Activated naive CD8-positive, alpha-beta T cell treated with anti-CD3 and anti-CD28 coated beads, Interleukin-2, amount 10 ng/mL, durations not matched to agents 7 days and 5 days (primary cell): Measurements from ENCODE around the gene FRMPD2. TPM values are rescaled to one million over a fixed set of nuclear protein-coding genes. Genes with fewer than 3 reads are reported as not detected.
"Not testable (repeated sequence)": the region's sequence is repeated elsewhere in the genome, so short reads cannot be mapped to it uniquely, and the experiment has no call there.

Source experiments
- ATAC-seq: fragments of 150-1000 bp; cut with Tn5 transposase; one replicate; pipeline ENCODE4 v1.10.0; 2021; ENCODE audit warnings: low read depth, moderate library complexity
- POLR2A ChIA-PET: fragments of 350-600 bp; sonication (Branson Sonifier 250); formaldehyde crosslinking; loops from one replicate; lab custom pipeline; 2021; ENCODE audit warnings: antibody characterized with exemption; lab: Charles Lee
- DNase-seq: peaks from one replicate; pipeline ENCODE4 v3.0.0; 2021
- H3K27ac Mint-ChIP-seq: one replicate; pipeline ENCODE4 v1.8.0; 2022; ENCODE audit warnings: mild to moderate bottlenecking, mixed read lengths
- H3K27me3 Mint-ChIP-seq: one replicate; pipeline ENCODE4 v1.8.0; 2022; ENCODE audit warnings: mild to moderate bottlenecking, moderate library complexity, mixed read lengths
- H3K36me3 Mint-ChIP-seq: one replicate; pipeline ENCODE4 v1.8.0; 2021; ENCODE audit warnings: mild to moderate bottlenecking, mixed read lengths
- H3K4me1 Mint-ChIP-seq: one replicate; pipeline ENCODE4 v1.8.0; 2021; ENCODE audit warnings: mixed read lengths
- H3K4me3 Mint-ChIP-seq: one replicate; pipeline ENCODE4 v1.8.0; 2022; ENCODE audit warnings: mild to moderate bottlenecking, moderate library complexity, mixed read lengths
- H3K9me3 Mint-ChIP-seq: one replicate; pipeline ENCODE4 v1.8.0; 2021; ENCODE audit warnings: mixed read lengths
- total RNA-seq, 2 experiments: library from RNA; stranded (reverse); gene quantifications; one replicate each; pipeline ENCODE4 v1.2.3, GENCODE V29; 2021

The FRMPD2 gene
- total RNA-seq, 2 experiments from 2014 or later = not detected

- POLR2A ChIA-PET = no interaction called here
- no peak overlapping the region for H3K4me3 Mint-ChIP-seq
- DNase-seq (no peak), ATAC-seq (no peak)
- no peaks in the 10 kb centered on the region for H3K36me3 Mint-ChIP-seq
- H3K27ac Mint-ChIP-seq = no peak overlapping the region
- no peaks in the 10 kb centered on the region for H3K4me1 Mint-ChIP-seq
- peaks cover 2% of the 10 kb centered on the region for H3K27me3 Mint-ChIP-seq
- H3K9me3 Mint-ChIP-seq = no peaks in the 10 kb centered on the region
Measured at GRCh38 chr10:48253970-48254657, 20.4 kb downstream of the FRMPD2 start.

DNA sequence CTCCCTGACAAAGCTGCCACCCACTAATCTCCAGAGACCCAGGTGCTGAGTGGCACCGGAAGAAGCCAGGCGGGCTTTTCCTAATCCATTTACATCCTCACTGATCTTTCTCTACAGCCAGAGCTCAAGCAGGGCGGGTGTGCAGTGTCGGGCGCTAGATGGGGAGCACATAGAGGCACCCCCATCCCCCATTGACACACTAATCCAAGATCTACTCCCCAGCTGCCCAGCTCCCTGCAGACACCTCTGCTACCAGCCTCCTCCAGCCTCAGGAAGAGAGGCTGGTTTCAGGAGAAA, 22.2 kb downstream of the FRMPD2 start:
- Mint-ChIP-seq H3K4me3 (no peak overlapping the region), H3K27me3 (peaks cover 2% of the 10 kb centered on the region), H3K27ac (no peak overlapping the region), H3K36me3 (no peaks in the 10 kb centered on the region), H3K9me3 (no peaks in the 10 kb centered on the region), H3K4me1 (peaks cover 3% of the 10 kb centered on the region)
- POLR2A ChIA-PET = no interaction called here
- ATAC-seq (no peak), DNase-seq (no peak)

DNA sequence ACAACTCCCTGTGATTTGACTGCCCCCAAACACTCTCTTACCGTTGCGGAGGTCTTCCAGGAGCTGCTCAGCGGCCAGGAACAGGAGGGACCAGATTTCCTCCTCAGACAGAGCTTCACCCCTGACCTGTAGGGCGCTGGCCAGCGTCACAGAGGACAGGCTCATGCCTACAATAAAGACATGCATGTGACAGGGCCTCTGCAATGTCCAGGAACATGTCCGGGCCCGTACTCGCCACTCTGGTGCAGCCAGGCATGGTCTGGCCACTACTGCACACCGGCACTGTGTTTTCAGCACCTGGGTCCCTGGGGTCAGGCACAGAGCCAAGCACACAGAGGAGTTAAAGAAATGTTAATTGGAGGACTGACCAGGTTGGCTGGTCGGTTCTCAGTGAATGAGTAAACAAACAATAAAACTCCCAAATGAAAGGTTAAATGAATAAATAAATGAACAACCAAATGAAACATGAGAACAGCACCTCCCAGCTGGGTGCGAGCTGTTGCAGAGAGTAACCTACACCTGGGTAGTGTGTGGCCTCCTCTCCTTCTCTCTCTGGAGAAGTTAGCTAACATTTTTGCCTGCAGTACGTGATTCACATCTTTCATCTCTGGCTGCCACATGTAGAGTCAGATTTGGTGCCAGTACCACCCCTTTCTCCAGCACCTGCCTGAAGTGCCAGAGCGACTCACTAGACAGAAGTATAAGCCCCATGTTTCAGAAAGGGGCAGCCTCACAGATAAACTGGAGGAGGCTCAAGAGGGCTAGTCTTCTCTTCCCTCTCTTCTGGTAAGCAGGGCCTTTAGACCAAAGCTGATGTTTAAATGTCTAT, 22.8 kb downstream of the FRMPD2 start:
- Mint-ChIP-seq H3K4me1 (peaks cover 3% of the 10 kb centered on the region), H3K9me3 (no peaks in the 10 kb centered on the region), H3K36me3 (no peaks in the 10 kb centered on the region), H3K27me3 (peaks cover 2% of the 10 kb centered on the region), H3K4me3 (no peak overlapping the region), H3K27ac (no peak overlapping the region)
- ATAC-seq (no peak), DNase-seq (no peak)
- POLR2A ChIA-PET = no interaction called here

GRCh38 chr10:48251152-48251524, 23.4 kb downstream of the FRMPD2 start:
- Mint-ChIP-seq H3K4me1 (peaks cover 3% of the 10 kb centered on the region), H3K27ac (no peak overlapping the region), H3K27me3 (peaks cover 2% of the 10 kb centered on the region), H3K4me3 (no peak overlapping the region), H3K9me3 (no peaks in the 10 kb centered on the region), H3K36me3 (no peaks in the 10 kb centered on the region)
- DNase-seq = no peak
- no peak for ATAC-seq
- POLR2A ChIA-PET = no interaction called here

- no peaks in the 10 kb centered on the region for H3K36me3 Mint-ChIP-seq
Measured at GRCh38 chr10:48249763-48250351, 24.6 kb downstream of the FRMPD2 start.

DNA sequence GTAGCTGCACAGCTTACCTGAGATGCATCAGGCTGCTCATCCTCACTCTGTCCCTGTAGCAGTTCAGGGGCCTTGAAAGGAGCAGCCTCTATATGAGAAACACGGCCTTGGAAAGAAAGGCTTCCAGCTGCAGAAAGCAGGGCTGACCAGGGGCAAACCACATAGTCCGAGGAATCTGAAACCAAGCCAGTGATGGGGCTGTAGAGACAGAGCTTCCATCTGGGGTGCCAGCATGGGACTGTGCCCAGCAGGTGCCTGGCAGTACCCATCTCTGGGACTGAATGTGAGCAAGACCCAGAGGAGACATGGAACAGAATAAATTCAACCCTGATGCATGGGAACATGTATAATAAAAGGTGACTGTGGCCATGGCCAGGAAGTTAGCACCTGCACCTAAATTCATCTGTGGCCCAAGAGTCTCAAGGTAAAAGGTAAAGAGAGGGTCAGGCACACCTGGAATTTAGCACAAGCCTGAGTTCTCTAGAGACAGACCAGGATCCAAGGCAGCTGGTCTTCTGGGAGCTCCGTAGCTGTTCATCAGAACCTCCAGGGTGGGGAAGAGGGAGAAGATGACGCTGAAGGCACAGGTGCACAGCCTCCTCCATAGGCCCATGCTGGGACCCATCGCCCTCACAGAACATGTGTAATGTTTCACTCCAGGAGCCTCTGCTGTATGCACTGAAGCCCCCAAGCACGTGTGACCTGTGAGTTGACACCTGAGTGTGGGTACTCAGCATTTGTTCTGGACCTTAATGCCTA, 25.3 kb downstream of the FRMPD2 start:
- POLR2A ChIA-PET = no interaction called here
- Mint-ChIP-seq H3K27me3 (peaks cover 4% of the 10 kb centered on the region), H3K36me3 (no peaks in the 10 kb centered on the region), H3K9me3 (no peaks in the 10 kb centered on the region), H3K4me3 (no peak overlapping the region), H3K27ac (no peak overlapping the region), H3K4me1 (peaks cover 3% of the 10 kb centered on the region)
- ATAC-seq (no peak), DNase-seq (no peak)

More at GRCh38 chr10:48249763-48250351, 24.6 kb downstream of the FRMPD2 start:
- H3K4me3 Mint-ChIP-seq = no peak overlapping the region
- POLR2A ChIA-PET = no interaction called here
- H3K4me1 Mint-ChIP-seq = peaks cover 3% of the 10 kb centered on the region
- no peak for DNase-seq
- peaks cover 2% of the 10 kb centered on the region for H3K27me3 Mint-ChIP-seq
- H3K27ac Mint-ChIP-seq = no peak overlapping the region
- no peaks in the 10 kb centered on the region for H3K9me3 Mint-ChIP-seq
- no peak for ATAC-seq

DNA sequence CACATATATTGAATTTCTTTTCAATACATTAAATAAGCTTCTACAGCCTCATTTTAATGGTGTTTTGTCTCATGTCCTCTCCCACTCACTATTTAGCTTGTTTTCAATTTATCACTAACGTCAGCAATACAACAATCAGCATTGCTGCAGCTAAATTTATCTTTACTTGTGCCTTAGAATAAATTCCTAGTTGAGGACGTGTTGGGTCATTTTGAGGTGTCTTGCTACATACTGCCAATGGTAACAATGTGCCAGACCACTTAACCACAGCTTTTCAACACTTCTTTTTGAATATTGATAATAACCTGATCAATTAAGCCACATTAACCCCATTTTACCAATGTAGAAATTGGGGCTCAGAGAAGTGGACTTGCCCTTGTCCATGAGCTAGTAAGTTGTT, 26.0 kb downstream of the FRMPD2 start:
- DNase-seq (no peak), ATAC-seq (no peak)
- POLR2A ChIA-PET = no interaction called here
- Mint-ChIP-seq H3K9me3 (no peaks in the 10 kb centered on the region), H3K4me1 (peaks cover 3% of the 10 kb centered on the region), H3K27me3 (peaks cover 4% of the 10 kb centered on the region), H3K27ac (no peak overlapping the region), H3K4me3 (no peak overlapping the region), H3K36me3 (no peaks in the 10 kb centered on the region)

DNA sequence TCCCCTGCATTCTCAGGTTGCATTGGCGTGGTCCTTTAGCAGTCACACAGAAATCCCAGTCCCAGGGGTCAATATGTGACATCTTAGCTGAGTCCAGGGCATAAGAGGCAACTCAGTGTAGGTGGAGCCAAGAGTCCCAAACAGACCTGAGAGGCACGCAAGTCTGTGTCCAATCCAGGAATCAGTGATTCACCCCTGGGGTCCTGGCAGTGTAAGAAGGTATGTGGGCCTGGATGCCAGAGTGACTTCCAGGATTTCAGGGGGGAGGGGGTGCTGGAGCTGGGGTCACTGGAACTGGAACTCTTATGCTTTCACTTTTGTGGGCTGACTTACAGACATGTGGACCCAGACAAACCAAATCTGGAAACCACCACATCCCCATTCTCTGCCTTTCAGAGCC, 26.8 kb downstream of the FRMPD2 start:
- Mint-ChIP-seq H3K27ac (no peak overlapping the region), H3K4me1 (peaks cover 3% of the 10 kb centered on the region), H3K9me3 (no peaks in the 10 kb centered on the region), H3K27me3 (peaks cover 3% of the 10 kb centered on the region), H3K36me3 (no peaks in the 10 kb centered on the region), H3K4me3 (no peak overlapping the region)
- no peak for ATAC-seq
- POLR2A ChIA-PET = no interaction called here
- no peak for DNase-seq

GRCh38 chr10:48246501-48246900, 28.0 kb downstream of the FRMPD2 start:
- DNase-seq = no peak
- no peak for ATAC-seq
- H3K36me3 Mint-ChIP-seq = no peaks in the 10 kb centered on the region
- H3K9me3 Mint-ChIP-seq = no peaks in the 10 kb centered on the region
- POLR2A ChIA-PET = interaction anchor here (0.5 kb wide), 1 partner anchor 9 kb away, joined by 3 read pairs; no protein-coding TSS in a partner anchor
- H3K4me1 Mint-ChIP-seq = peaks cover 3% of the 10 kb centered on the region
- no peak overlapping the region for H3K27ac Mint-ChIP-seq
- peaks cover 2% of the 10 kb centered on the region for H3K27me3 Mint-ChIP-seq
- no peak overlapping the region for H3K4me3 Mint-ChIP-seq

DNA sequence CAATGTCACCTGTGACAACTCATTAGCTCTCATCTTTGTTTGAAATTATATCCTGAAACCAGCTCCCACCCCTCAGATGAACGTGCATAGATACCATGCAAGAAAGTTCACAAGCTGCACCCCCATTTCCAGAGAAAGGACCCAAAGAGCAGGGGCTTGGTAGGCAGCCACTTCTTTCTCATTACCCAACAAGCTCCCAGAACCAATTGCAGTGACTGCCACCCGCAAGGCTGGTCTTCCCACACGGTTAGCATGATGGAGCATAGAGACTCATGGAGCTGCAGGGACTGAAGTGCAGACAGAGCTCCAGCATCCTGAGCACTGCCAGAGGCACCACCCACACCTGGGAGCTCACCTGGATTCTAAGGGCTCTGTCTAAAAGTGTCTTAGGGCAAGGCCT, 28.5 kb downstream of the FRMPD2 start:
- H3K27ac Mint-ChIP-seq = no peak overlapping the region
- H3K36me3 Mint-ChIP-seq = no peaks in the 10 kb centered on the region
- no peaks in the 10 kb centered on the region for H3K9me3 Mint-ChIP-seq
- ATAC-seq = no peak
- POLR2A ChIA-PET = no interaction called here
- no peak overlapping the region for H3K4me3 Mint-ChIP-seq
- DNase-seq = no peak
- H3K27me3 Mint-ChIP-seq = peaks cover 2% of the 10 kb centered on the region
- H3K4me1 Mint-ChIP-seq = peaks cover 3% of the 10 kb centered on the region

- POLR2A ChIA-PET, H3K4me3 Mint-ChIP-seq, ATAC-seq, H3K27ac Mint-ChIP-seq, H3K36me3 Mint-ChIP-seq, H3K4me1 Mint-ChIP-seq, H3K9me3 Mint-ChIP-seq, DNase-seq, H3K27me3 Mint-ChIP-seq: not testable (repeated sequence)
Measured at GRCh38 chr10:48243921-48244320, 30.6 kb downstream of the FRMPD2 start.

GRCh38 chr10:48243487-48243886, 31.0 kb downstream of the FRMPD2 start:
- DNase-seq (no peak), ATAC-seq (no peak)
- Mint-ChIP-seq H3K4me1 (peaks cover 3% of the 10 kb centered on the region), H3K9me3 (no peaks in the 10 kb centered on the region), H3K36me3 (no peaks in the 10 kb centered on the region), H3K4me3 (no peak overlapping the region), H3K27me3 (peaks cover 2% of the 10 kb centered on the region), H3K27ac (no peak overlapping the region)
- POLR2A ChIA-PET = no interaction called here

- no peak overlapping the region for H3K4me3 Mint-ChIP-seq
- H3K27ac Mint-ChIP-seq = no peak overlapping the region
- DNase-seq = no peak
- POLR2A ChIA-PET = no interaction called here
- H3K27me3 Mint-ChIP-seq = peaks cover 2% of the 10 kb centered on the region
- no peaks in the 10 kb centered on the region for H3K9me3 Mint-ChIP-seq
- no peak for ATAC-seq
- H3K4me1 Mint-ChIP-seq = no peaks in the 10 kb centered on the region
- H3K36me3 Mint-ChIP-seq = no peaks in the 10 kb centered on the region
Measured at GRCh38 chr10:48242171-48242904, 32.2 kb downstream of the FRMPD2 start.
